ENCODE measurements around the gene DENND1B.

The DENND1B gene

DNA sequence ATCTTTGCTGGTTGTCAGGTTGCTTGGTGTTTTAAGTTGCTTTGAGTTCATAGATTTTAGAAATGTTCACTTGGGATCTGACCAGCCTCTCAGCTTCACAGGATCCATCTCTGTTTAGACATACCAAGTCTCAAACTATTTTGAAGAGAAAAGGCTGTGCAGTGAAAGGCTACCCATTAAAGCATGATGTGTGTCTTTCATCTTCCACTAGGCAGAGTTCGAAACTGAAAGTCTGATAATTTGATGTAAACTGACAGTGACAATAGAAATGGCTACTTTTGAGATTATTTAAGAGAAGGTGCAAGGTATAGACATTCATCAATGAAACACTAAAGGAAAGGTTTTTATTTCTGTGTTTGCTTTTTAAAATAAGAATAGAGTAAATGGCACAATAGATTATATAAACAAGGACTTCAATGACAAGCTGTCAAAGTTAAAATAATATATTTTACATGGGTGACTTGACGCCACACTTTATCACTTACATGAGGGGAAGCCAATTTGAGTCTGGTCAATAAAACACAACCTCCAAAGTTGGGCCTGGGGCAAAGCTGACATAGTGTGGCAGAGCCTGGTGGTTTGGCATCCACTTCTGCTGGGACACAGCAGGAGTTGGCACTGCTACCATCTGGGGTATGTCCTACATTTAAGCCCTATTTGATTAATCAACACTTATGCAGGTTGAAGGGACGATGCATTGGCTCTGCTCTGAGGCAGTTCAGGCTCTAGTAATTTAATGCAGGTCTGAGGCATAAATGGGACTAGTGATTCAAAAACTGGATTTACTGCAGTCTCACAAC is 309.6 kb downstream of the DENND1B start:
- no peak for DNase-seq

DNA sequence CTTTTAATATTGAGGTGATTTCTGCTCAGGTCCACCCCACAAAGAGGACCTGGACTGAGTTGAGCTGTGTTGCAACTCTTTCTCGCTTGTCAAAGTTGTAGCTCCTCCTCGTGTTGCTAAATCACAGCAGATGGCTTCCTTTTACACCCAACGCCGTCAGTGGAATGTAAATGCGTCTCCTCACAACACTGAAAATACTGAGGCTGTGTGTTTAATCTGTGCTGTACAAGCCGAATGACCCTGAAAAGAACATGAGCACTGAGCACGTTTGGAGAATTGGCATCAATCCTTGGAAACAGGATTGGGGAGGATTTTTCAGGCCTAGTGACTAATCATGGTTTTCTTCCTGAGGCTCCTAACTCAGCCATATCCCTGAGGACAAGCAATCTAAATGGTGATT is 311.2 kb downstream of the DENND1B start:
- peak; percentile 81 for DNase-seq

DNA sequence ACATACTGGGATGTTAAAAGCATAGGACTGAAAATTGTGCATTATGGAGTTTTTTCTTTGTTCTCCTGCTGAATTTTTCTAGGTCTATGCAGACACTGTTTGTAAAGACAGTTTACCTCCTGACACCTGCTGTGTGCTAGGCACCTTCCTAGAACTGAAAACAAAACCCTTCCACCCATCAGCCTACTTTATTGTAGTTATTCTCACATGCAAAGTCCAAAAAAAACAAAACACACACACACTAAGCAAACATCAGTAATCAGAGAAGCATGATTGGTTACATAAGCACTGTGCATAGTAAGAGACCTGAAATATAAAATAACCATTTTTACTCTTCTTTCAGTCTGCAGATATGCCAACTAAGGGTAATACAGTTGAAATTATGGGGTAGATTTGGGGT is 312.1 kb downstream of the DENND1B start:
- no peak for DNase-seq

DNA sequence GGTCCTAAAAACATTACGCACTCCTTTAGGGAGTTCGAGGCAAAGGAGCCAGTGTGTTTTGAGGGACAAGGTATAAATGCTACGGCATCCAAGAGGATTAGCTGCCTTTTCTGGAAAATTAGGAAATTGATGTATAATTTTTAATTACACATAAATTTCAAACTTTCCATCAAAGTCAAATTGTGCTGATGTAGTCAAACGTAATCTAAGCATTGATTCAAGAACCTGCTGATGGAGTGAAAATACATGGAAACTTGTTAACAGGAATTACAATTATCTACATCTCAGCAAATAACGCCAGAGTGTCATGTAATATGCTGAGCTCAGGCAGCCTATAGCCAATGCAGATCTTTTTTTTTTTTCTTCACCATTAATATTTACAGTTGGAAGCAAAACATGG is 312.7 kb downstream of the DENND1B start:
- DNase-seq = no peak

Measured in fibroblast of skin of scalp (primary cell).